Cardiac muscle cell (in vitro differentiated cells and primary cell): Measurements from ENCODE around the gene DNAH3. TPM values are rescaled to one million over a fixed set of nuclear protein-coding genes. Genes with fewer than 3 reads are reported as not detected.

Experiments
- DNase-seq, 2 donors: peaks; one replicate each; pipeline versions ENCODE4 v3.0.0 to v3.0.0-alpha.2; 2010 to 2017; ENCODE audit warnings: low read depth in 1 of 2, low spot score in 1 of 2
- H3K27ac ChIP-seq: fragments of 200-600 bp; sonication (generic); 2 replicates; pipeline ENCODE4 v1.5.1; 2016
- H3K27me3 ChIP-seq: fragments of 200-600 bp; sonication (generic); 2 replicates; pipeline ENCODE4 v1.6.0; 2016; ENCODE audit warnings: control low read depth
- H3K36me3 ChIP-seq: fragments of 200-600 bp; sonication (generic); 2 replicates; pipeline ENCODE4 v1.5.1; 2016; ENCODE audit warnings: control low read depth
- H3K4me1 ChIP-seq: fragments of 200-600 bp; sonication (generic); 2 replicates; pipeline ENCODE4 v1.8.1; 2017; ENCODE audit warnings: low read depth, mild to moderate bottlenecking, mixed run types
- H3K4me3 ChIP-seq: fragments of 200-600 bp; sonication (generic); 2 replicates; pipeline ENCODE4 v1.5.1; 2016; ENCODE audit warnings: mild to moderate bottlenecking
- H3K9me3 ChIP-seq: fragments of 200-600 bp; sonication (generic); 2 replicates; pipeline ENCODE4 v1.5.1; 2017; ENCODE audit warnings: low read depth, mild to moderate bottlenecking, control low read depth
- CTCF ChIP-seq: IDR thresholded peaks from 2 replicates; pipeline ENCODE4 v1.5.1; 2012; ENCODE audit warnings: low read depth, mild to moderate bottlenecking, low read length
- polyA plus RNA-seq: library from polyadenylated mRNA; unstranded; fragments of >200 nt; fragmentation: Nextera tagmentation; extraction: Ambion mirVana; gene quantifications from 2 replicates; pipeline ENCODE4 v1.2.1, GENCODE V29; 2016
- total RNA-seq: library from RNA; depleted of rRNA; stranded (reverse); fragments of >200 nt; gene quantifications from 2 replicates; pipeline ENCODE4 v1.2.3, GENCODE V29; 2016

Gene DNAH3
- total and polyA plus RNA-seq, 2 experiments from 2014 or later: 0.39 TPM; not detected in 1

GRCh38 chr16:20886320-20886719 lies 264.3 kb downstream of the DNAH3 start:
- Histone ChIP-seq H3K27ac (no peak overlapping the region), H3K27me3 (no peaks in the 10 kb centered on the region), H3K9me3 (no peaks in the 10 kb centered on the region), H3K4me1 (no peaks in the 10 kb centered on the region), H3K4me3 (no peak overlapping the region), H3K36me3 (no peaks in the 10 kb centered on the region)
- DNase-seq: no peak
- TF ChIP-seq CTCF: no peak

- H3K27ac ChIP-seq: no peak overlapping the region
- no peaks in the 10 kb centered on the region for H3K27me3 ChIP-seq
- peaks cover 7% of the 10 kb centered on the region for H3K4me1 ChIP-seq
- peak in 1 of 2 donors; percentile 85 for DNase-seq
- H3K36me3 ChIP-seq: no peaks in the 10 kb centered on the region
- no peak for TF ChIP-seq CTCF
- no peak overlapping the region for H3K4me3 ChIP-seq
- no peaks in the 10 kb centered on the region for H3K9me3 ChIP-seq
Measured at GRCh38 chr16:20884240-20884556, 266.4 kb downstream of the DNAH3 start.

- Histone ChIP-seq H3K27ac (no peak overlapping the region), H3K27me3 (no peaks in the 10 kb centered on the region), H3K9me3 (no peaks in the 10 kb centered on the region), H3K36me3 (no peaks in the 10 kb centered on the region), H3K4me3 (no peak overlapping the region), H3K4me1 (peaks cover 12% of the 10 kb centered on the region)
- DNase-seq: peak in 1 of 2 donors; percentile 83
- no peak for TF ChIP-seq CTCF
Measured at GRCh38 chr16:20883554-20884239, 266.9 kb downstream of the DNAH3 start.

Other genes with a start within 250 kb of the DNAH3 start
- gene LDAF1, start 7.8 kb upstream of the DNAH3 start, total RNA-seq: 17.1 and 20.7 TPM in 2 replicates
- 14.3 and 35.8 TPM in 2 replicates for gene LDAF1, start 7.8 kb upstream of the DNAH3 start, polyA plus RNA-seq
- not detected in 2 replicates for gene ZP2, start 60.7 kb upstream of the DNAH3 start, total RNA-seq
- not detected in 2 replicates for gene ZP2, start 60.7 kb upstream of the DNAH3 start, polyA plus RNA-seq
- not detected in 2 replicates for gene ANKS4B, start 82.9 kb upstream of the DNAH3 start, total RNA-seq
- gene ANKS4B, start 82.9 kb upstream of the DNAH3 start, polyA plus RNA-seq: not detected in 2 replicates
- gene CRYM, start 127.4 kb upstream of the DNAH3 start, total RNA-seq: 0.21 TPM in 1 of 2 replicates, not detected in the other
- not detected in 2 replicates for gene CRYM, start 127.4 kb upstream of the DNAH3 start, polyA plus RNA-seq